ENCODE data around the gene AGMO. TPM values are rescaled to one million over a fixed set of nuclear protein-coding genes. Genes with fewer than 3 reads are reported as not detected.
"Not testable (repeated sequence)": the region's sequence is repeated elsewhere in the genome, so short reads cannot be mapped to it uniquely, and the experiment has no call there.

Gene AGMO
- total RNA-seq, 1 experiment from 2014 or later: not detected

DNA sequence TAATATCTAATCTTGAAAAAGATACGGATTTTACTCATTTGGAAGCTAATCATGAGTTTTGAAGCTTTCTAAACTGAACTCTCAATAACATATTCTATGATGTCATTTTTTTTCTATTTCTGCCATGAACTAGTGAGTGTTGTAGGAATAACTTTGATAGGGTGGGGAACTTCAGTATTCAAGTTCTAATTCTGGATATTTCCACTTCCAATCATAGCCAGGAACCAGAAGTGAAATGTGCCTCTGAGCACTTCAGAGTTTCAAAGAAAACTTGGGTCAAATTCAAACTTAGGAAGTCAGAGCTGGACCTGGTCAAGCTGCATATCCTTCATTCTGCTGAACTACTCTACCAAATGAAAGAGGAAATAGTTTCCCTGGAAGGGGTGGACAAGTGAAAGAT lies 847 bp downstream of the AGMO start:
- DNase-seq (ENCODE audit: low read depth): no peak

DNA sequence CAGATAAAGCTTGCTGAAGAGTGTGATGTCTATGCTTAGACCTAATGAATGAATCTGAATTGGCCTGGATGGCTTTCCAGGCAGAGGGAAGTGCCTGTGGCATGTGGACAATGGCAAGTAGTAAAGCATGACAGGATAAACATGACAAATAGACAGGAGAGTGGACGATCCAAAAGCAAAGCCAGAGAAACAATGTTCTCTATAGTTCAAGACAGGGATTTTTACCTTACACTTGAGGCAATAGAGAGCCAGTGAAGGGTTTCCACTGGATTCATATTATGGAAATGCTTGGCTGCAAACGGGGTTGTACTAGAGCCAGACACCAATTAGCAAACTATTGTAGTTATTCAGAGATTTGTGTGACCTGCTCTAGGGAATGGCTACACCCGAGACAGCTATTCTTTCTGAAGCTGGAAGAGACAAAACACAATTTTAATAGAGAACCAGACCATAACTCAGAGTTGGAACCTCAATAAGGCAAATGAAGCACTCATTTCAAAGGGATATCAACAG lies 2.3 kb downstream of the AGMO start:
- no peak for DNase-seq (ENCODE audit: low read depth)

DNA sequence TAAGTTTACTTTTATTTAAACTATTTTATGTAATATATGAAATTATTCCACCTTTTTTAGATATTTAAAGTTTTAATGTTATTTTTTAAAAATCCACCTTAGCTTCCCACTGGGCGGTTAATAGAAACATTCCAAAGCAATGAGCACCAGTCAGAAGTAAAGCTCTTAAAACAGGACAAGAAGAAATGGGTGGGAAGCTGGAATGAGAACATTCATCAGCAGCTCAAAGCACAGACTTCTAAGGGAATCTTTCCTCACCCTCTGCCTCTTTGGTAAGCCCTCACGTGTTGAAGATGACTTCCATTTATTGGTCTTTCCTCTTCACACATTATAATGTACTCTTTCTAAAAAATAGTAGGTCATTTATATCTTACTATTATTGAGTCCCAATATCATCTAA lies 3.1 kb downstream of the AGMO start:
- DNase-seq (ENCODE audit: low read depth): no peak

- no peak for DNase-seq (ENCODE audit: low read depth)
Observed at GRCh38 chr7:15557686-15558085, 4.1 kb downstream of the AGMO start.

DNA sequence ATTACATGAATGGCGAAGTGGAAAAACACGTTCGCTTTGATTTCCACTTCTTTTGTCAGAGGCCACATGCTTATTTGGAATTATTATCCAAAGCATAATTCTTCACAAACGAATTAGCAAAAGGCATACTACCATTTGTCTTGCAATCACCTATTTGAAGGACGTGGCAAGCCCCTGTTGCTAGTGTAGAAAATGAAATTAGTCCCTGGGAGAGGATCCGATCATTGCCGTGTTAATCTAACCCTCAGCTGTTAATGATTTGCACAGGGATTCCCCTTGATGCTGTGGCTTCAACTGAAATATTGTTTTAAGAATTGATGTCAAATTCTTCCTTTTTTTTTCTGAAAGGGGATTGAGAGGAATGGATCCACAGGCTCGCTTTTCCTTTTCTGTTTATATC lies 4.6 kb downstream of the AGMO start:
- no peak for DNase-seq (ENCODE audit: low read depth)

DNA sequence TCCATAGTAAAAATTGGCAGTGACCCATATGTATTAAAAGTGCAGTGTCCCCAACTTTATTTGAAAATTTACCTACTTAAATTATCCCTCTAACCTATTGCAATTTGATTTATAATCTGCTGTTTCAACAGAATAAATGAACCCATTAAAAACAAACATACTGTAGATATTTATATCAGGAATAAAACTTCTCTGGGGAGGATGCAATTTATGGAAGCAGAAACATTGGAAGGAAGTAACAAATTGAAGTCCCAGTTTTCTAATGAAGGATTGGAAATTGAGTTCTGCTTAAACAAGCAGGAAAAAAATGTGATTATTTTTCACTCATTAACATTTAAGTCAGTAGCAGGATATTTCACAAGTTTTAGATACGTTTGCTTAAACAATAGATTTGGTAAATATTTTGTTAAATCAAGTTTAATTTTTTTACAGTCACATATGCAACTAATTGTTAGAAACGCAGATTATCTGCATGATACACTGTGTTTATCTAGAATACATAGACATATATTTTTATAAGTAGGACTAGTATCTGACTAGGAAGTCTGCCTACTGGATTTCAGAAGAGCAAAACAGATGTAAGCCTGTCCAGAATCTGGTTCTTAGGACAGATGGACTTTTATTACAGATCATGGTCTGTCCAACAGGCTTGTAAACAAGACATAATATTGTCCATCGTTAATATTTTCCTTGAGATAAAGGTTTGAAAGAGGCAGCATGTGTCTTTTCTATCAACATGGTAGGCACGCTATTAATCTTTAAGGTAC lies 5.3 kb downstream of the AGMO start:
- no peak for DNase-seq (ENCODE audit: low read depth)

DNA sequence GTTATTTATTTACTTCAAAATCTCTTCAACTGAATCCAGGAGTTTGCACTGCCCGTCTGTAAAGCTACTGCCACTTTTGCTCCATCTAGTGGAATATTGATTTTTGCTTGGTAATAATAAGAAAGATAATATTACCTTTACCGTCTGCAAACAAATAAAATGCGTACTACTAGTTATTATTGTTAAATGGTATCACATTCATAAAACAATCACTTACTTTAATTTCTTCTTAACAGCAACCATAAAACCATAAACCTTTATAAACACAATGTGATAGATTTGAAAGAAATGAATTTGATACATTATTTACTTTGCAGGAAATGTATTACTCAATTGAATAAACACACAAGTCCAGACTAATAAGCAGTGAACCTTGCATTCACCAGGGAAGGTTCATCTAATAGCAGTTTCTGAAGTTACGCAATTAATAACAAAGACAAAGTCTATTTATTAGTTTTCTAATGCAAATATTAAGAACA lies 6.4 kb downstream of the AGMO start:
- DNase-seq (ENCODE audit: low read depth): no peak

GRCh38 chr7:15554744-15555143 lies 7.1 kb downstream of the AGMO start:
- no peak for DNase-seq (ENCODE audit: low read depth)

GRCh38 chr7:15554081-15554480 lies 7.7 kb downstream of the AGMO start:
- peak; percentile 46 for DNase-seq (ENCODE audit: low read depth)

DNA sequence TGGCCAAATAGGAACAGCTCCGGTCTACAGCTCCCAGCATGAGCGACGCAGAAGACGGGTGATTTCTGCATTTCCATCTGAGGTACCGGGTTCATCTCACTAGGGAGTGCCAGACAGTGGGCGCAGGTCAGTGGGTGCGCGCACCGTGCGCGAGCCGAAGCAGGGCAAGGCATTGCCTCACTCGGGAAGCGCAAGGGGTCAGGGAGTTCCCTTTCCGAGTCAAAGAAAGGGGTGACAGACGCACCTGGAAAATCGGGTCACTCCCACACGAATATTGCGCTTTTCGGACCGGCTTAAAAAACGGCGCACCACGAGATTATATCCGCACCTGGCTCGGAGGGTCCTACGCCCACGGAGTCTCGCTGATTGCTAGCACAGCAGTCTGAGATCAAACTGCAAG lies 14.5 kb downstream of the AGMO start:
- DNase-seq (ENCODE audit: low read depth): not testable (repeated sequence)

DNA sequence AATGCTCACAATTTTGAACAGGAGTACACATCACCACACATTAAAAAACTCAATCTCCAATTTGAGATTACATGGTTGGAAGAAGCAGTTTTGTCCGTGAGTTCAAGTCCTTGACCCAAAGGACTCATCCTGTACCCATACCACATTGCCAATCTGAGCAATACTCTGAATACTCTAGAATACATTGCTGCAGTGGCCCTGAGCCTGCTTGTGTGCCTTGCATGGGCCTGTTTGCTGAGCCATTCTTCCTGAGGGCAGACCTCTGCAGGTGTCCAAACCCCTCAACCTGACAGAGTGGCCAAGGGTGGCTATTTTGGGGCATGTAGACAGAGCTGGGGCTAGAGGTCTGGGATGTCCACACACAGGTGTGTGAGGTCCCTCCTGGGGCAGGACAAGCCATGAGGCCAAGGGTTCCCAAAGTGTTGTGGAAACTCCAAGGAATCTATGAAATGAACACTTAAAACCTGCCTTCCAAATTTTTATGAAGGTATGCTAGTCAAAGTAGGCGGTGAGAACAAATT lies 15.5 kb downstream of the AGMO start:
- DNase-seq (ENCODE audit: low read depth): no peak

DNA sequence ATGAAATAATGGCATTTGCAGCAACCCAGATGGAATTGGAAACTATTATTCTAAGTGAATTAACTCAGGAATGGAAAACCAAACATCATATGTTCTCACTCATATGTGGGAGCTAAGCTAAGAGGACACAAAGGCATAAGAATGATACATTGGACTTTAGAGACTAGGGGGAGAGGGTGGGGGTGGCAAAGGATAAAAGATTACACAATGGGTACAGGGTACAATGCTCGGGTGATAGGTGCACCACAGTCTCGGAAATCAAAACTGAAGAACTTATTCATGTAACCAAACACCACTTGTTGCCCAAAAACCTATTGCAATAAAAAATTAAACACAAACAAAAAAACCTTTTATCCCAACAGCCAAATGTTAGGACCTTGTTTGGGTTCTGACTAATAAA lies 17.8 kb downstream of the AGMO start:
- no peak for DNase-seq (ENCODE audit: low read depth)

- no peak for DNase-seq (ENCODE audit: low read depth)
Observed at GRCh38 chr7:15543256-15543655, 18.6 kb downstream of the AGMO start.

- no peak for DNase-seq (ENCODE audit: low read depth)
Observed at GRCh38 chr7:15527648-15528047, 34.2 kb downstream of the AGMO start.

GRCh38 chr7:15525652-15526263 lies 36.1 kb downstream of the AGMO start:
- no peak for DNase-seq (ENCODE audit: low read depth)

GRCh38 chr7:15524077-15524476 lies 37.7 kb downstream of the AGMO start:
- DNase-seq (ENCODE audit: low read depth): no peak

GRCh38 chr7:15517865-15518264 lies 44.0 kb downstream of the AGMO start:
- not testable (repeated sequence) for DNase-seq (ENCODE audit: low read depth)

GRCh38 chr7:15515252-15515651 lies 46.6 kb downstream of the AGMO start:
- no peak for DNase-seq (ENCODE audit: low read depth)

GRCh38 chr7:15508258-15508657 lies 53.6 kb downstream of the AGMO start:
- DNase-seq (ENCODE audit: low read depth): no peak

DNA sequence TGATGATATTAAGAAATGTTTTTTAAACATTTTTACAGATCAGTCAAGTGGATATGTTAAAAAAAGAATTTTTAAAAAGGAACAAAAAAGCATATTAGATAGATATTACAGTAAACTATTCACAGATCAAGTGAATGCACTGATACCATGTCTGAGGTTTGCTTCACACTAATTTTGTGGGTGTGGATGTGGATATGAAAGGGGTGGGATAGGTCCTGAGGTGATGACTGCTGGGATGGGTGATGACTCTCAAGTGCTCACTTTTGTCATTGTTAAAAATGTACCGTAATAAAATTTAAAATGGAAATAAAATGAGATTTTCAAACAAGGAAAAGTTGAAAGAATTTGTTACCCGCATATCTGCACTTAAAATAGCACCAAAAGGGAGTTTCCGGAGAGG lies 54.1 kb downstream of the AGMO start:
- no peak for DNase-seq (ENCODE audit: low read depth)

- no peak for DNase-seq (ENCODE audit: low read depth)
Observed at GRCh38 chr7:15507171-15507570, 54.6 kb downstream of the AGMO start.

DNA sequence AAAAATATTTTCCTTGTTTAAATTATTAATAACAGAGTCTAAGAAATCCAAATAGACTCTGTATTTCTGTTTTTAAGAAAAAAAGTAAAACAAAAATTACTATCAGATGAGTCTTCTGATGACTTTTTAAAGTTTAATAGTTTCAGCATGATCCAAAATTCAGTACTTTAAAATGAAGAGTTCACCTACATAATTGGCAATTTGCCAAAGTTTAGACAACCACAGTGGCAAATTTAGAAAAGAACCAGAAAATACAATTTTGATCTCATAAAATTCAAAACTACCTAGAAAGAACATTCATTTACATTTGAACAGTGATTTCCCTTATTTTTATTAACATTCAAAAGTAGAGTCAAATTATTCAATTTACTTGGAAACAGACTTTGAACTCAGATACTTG lies 56.1 kb downstream of the AGMO start:
- DNase-seq (ENCODE audit: low read depth): no peak

DNA sequence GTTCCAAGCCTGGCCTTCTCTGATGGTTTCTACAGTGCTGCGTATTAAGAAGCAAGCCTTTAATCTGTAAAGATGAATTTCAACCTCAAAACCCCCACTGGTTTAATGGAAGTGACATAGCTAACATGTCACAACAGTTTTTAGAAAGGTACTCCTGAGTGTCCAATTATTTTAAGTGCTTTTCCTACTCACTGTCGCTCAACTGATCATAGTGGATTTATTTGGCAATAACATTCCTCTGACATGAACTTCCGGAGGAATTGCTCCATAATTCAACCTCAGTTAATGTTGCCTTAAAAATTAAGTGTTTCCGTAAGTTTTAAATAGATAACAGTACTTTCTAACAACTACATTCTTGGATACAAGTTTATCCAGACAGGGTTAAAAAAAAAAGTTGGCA lies 57.5 kb downstream of the AGMO start:
- no peak for DNase-seq (ENCODE audit: low read depth)
